Stimulated activated naive B cell treated with anti-CD40 and anti-IgM and Interleukin-4, amounts not matched to agents 10 μg/mL and 1 μg/mL and 100 μg/mL, for 72 hours (primary cell): Measurements from ENCODE around the gene OR8S1.
A peak's percentile ranks its signal among the peaks of the same experiment; 100 is the strongest.
"Not testable (repeated sequence)": the region's sequence is repeated elsewhere in the genome, so short reads cannot be mapped to it uniquely, and the experiment has no call there.

Experiments used
- ATAC-seq, 2 donors: fragments of 150-1000 bp; cut with Tn5 transposase; replicated peaks; 2 replicates each; pipeline ENCODE4 v1.10.0; 2021; ENCODE audit warnings: moderate library complexity in 1 of 2
- DNase-seq: peaks from one replicate; pipeline ENCODE4 v3.0.0; 2021
- H3K27ac Mint-ChIP-seq: one replicate; pipeline ENCODE4 v1.8.0; 2022; ENCODE audit warnings: mild to moderate bottlenecking, mixed read lengths
- H3K27me3 Mint-ChIP-seq, 2 donors: one replicate each; pipeline ENCODE4 v1.8.0; 2022; ENCODE audit warnings: mixed read lengths in 2 of 2
- H3K36me3 Mint-ChIP-seq, 2 donors: one replicate each; pipeline ENCODE4 v1.8.0; 2022; ENCODE audit warnings: mixed read lengths in 2 of 2, mild to moderate bottlenecking in 1 of 2
- H3K4me1 Mint-ChIP-seq, 2 donors: one replicate each; pipeline ENCODE4 v1.8.0; 2022; ENCODE audit warnings: mixed read lengths in 2 of 2, mild to moderate bottlenecking in 1 of 2
- H3K4me3 Mint-ChIP-seq, 2 donors: one replicate each; pipeline ENCODE4 v1.8.0; 2022; ENCODE audit warnings: mild to moderate bottlenecking in 2 of 2, mixed read lengths in 2 of 2, moderate library complexity in 1 of 2
- H3K9me3 Mint-ChIP-seq, 2 donors: one replicate each; pipeline ENCODE4 v1.8.0; 2022; ENCODE audit warnings: mixed read lengths in 2 of 2, mild to moderate bottlenecking in 1 of 2

Gene OR8S1, protein sequence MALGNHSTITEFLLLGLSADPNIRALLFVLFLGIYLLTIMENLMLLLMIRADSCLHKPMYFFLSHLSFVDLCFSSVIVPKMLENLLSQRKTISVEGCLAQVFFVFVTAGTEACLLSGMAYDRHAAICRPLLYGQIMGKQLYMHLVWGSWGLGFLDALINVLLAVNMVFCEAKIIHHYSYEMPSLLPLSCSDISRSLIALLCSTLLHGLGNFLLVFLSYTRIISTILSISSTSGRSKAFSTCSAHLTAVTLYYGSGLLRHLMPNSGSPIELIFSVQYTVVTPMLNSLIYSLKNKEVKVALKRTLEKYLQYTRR

DNA sequence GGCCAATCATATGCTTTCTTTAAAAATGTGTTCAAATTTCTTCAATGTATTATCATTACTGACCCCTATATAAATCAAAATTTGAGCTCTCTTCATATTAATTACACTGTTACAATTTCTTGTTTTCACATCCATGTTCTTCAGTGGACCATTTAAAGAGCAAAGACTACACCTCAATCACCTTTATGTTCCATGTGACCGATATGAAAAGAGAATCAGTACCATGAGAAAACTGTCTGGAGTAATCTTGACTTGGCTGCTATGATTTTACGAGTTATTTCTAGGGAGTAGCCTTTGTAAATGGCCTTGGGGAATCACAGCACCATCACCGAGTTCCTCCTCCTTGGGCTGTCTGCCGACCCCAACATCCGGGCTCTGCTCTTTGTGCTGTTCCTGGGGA, at the start of gene OR8S1:
Gene OR8S1 (plus strand): TSS at position 301 of the 400 bp plus-strand sequence. CDS start 0 bp downstream, at position 301.
- Mint-ChIP-seq H3K4me3 (no peak within 1 kb of the TSS), H3K27ac (no peak within 1 kb of the TSS), H3K4me1 (no peaks in the 10 kb centered on the region), H3K9me3 (no peaks in the 10 kb centered on the region), H3K27me3 (peaks cover 13 to 21% of the 10 kb centered on the region in 2 donors), H3K36me3 (no peaks in the 10 kb centered on the region)
- no peak for DNase-seq
- ATAC-seq, result no peak

DNA sequence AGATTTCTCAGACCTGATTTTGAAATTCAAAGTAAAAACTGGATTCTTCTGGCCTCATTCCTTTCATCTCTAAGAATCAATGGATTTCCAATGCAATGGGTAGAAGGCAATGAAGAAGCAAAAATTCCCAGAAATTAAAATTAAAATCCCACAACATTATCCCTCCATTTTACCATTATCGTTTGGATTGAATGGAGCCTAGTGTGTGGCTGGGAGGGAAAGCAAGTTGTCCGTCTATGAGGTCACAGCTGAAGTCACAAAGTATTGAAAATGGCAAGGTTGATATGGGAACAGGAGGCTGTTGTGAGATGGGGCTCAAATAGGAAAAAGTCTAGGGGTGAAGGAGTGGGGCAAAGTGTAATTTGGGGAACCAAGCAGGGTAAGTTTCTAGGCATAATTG, 43.2 kb upstream of the OR8S1 start, which contains the start of gene C12orf54:
Gene C12orf54 (plus strand): TSS at position 301 of the 400 bp plus-strand sequence. CDS start 799 bp downstream, outside the sequence.
- peaks cover 17 to 26% of the 10 kb centered on the region in 2 donors for H3K27me3 Mint-ChIP-seq
- no peak for DNase-seq
- H3K4me1 Mint-ChIP-seq, result no peaks in the 10 kb centered on the region
- no peak within 1 kb of the TSS for H3K27ac Mint-ChIP-seq
- H3K36me3 Mint-ChIP-seq, result no peaks in the 10 kb centered on the region
- no peak within 1 kb of the TSS for H3K4me3 Mint-ChIP-seq
- H3K9me3 Mint-ChIP-seq, result peaks cover 0 to 3% of the 10 kb centered on the region in 2 donors
- ATAC-seq, result no peak

DNA sequence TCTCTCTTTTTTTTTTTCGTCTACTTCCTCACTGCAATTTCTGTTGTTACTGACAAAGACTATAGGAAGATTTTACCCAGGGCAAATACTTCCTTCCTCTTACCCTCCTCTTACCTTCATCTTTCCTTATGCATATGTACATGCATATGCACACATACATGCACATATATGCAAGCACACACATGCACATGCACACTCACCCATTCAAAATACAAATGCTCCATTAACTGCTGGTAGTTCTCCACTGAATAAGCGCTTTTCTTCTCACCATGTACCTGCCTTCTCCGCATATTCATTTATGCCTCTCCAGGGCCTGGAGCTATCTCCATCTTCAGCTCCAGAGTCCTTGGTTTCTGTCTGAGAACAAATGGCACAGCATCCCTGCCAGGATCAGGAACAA, 42.5 kb upstream of the OR8S1 start:
- ATAC-seq (no peak), DNase-seq (no peak)
- H3K27me3 Mint-ChIP-seq, result peaks cover 17 to 19% of the 10 kb centered on the region in 2 donors
- H3K9me3 Mint-ChIP-seq, result peaks cover 0 to 3% of the 10 kb centered on the region in 2 donors
- H3K4me1 Mint-ChIP-seq, result no peaks in the 10 kb centered on the region
- H3K4me3 Mint-ChIP-seq, result no peak overlapping the region
- no peaks in the 10 kb centered on the region for H3K36me3 Mint-ChIP-seq
- H3K27ac Mint-ChIP-seq, result no peak overlapping the region

DNA sequence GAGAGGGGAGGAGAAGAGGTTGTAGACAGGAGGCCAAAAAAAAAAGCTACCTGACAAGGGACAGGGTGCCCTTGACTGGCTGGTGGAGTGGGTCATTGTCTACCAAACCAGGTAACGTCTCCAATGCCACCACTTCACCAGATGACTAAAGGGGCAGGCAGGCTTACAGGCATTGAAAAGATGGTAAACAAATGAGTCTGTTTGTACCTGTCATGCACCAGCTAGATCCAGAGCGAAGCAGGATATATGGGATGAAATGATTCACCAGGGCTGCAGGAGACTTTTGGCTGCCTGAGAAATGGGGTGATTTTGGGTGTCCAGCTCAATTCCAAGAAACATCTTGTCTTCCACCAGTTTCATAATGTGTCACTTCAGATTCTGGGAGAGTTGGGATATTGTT, 39.2 kb upstream of the OR8S1 start:
- no peak overlapping the region for H3K27ac Mint-ChIP-seq
- H3K4me3 Mint-ChIP-seq, result no peak overlapping the region
- no peaks in the 10 kb centered on the region for H3K4me1 Mint-ChIP-seq
- H3K9me3 Mint-ChIP-seq, result no peaks in the 10 kb centered on the region
- no peaks in the 10 kb centered on the region for H3K36me3 Mint-ChIP-seq
- ATAC-seq, result no peak
- peaks cover 14 to 27% of the 10 kb centered on the region in 2 donors for H3K27me3 Mint-ChIP-seq
- no peak for DNase-seq

DNA sequence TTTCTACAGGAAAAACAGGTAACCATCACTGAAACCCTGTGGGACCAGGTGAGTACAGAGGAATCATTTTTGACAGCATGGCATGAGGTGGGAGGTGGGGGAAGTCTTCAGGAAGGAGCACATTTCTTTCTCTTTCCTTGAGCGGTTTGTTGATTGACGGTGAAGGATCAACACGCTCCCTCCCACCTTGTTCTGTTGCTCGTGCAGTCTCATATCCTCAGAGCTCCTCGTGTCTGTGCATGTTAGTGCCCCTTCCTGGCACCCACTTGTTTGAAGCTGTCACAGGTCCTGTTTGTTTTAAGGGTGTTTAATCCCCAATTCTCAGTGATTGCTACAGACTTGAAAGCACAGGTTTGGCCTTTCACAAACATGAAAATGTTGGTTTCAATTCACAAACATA, 38.8 kb upstream of the OR8S1 start:
- no peak overlapping the region for H3K4me3 Mint-ChIP-seq
- no peaks in the 10 kb centered on the region for H3K4me1 Mint-ChIP-seq
- no peak overlapping the region for H3K27ac Mint-ChIP-seq
- ATAC-seq (no peak), DNase-seq (no peak)
- H3K27me3 Mint-ChIP-seq, result peaks cover 14 to 31% of the 10 kb centered on the region in 2 donors
- H3K36me3 Mint-ChIP-seq, result no peaks in the 10 kb centered on the region
- no peaks in the 10 kb centered on the region for H3K9me3 Mint-ChIP-seq

DNA sequence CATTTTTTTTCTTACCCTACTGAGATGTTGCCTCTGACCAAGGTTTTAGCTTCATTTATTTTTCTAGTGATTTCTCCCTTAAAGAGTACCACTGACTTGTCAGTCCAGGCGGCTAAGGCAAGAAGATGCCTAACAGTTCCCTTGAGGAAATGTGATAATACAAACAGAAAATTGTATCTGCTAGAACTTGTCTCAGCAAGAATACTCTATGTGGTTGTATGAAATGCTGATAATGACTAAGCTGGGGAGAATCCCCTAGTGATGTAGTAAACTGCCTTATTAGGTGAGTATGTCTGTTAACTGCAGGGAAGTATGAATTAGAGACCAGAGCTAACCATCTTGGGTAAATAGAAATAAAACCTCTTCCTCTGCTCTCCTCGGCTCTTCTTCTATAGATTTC, 36.4 kb upstream of the OR8S1 start:
- peaks cover 18 to 33% of the 10 kb centered on the region in 2 donors for H3K27me3 Mint-ChIP-seq
- no peak overlapping the region for H3K27ac Mint-ChIP-seq
- H3K36me3 Mint-ChIP-seq, result no peaks in the 10 kb centered on the region
- no peak overlapping the region for H3K4me3 Mint-ChIP-seq
- DNase-seq, result no peak
- ATAC-seq, result peak; percentile 68 to 81
- no peaks in the 10 kb centered on the region for H3K4me1 Mint-ChIP-seq
- no peaks in the 10 kb centered on the region for H3K9me3 Mint-ChIP-seq

DNA sequence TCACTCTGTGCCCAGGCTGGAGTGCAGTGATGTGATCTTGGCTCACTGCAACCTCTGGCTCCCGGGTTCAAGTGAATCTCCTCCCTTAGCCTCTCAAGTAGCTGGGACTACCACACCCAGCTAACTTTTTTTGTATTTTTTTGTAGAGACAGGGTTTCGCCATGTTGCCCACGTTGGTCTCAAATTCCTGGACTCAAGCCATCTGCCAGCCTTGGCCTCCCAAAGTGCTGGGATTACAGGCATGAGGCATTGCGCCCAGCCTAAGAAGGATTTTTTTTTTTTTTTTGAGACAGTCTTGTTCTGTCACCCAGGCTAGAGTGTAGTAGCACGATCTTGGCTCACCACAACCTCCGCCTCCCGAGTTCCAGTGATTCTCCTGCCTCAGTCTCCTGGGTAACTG, 36.0 kb upstream of the OR8S1 start:
- not testable (repeated sequence) for H3K36me3 Mint-ChIP-seq, H3K4me3 Mint-ChIP-seq, H3K9me3 Mint-ChIP-seq, H3K4me1 Mint-ChIP-seq, H3K27ac Mint-ChIP-seq, ATAC-seq, DNase-seq
- H3K27me3 Mint-ChIP-seq, result peaks cover 18 to 33% of the 10 kb centered on the region in 2 donors

DNA sequence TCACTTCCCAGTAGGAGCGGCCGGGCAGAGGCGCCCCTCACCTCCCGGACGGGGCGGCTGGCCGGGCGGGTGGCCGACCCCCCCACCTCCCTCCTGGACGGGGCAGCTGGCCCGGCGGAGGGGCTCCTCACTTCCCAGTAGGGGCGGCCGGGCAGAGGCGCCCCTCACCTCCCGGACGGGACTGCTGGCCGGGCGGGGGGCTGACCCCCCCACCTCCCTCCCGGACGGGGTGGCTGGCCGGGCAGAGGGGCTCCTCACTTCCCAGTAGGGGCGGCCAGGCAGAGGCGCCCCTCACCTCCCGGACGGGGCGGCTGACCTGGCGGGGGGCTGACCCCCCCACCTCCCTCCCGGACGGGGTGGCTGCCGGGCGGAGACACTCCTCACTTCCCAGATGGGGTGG, 25.2 kb upstream of the OR8S1 start:
- ATAC-seq, H3K27ac Mint-ChIP-seq, H3K36me3 Mint-ChIP-seq, H3K9me3 Mint-ChIP-seq, DNase-seq, H3K27me3 Mint-ChIP-seq, H3K4me1 Mint-ChIP-seq, H3K4me3 Mint-ChIP-seq: not testable (repeated sequence)

DNA sequence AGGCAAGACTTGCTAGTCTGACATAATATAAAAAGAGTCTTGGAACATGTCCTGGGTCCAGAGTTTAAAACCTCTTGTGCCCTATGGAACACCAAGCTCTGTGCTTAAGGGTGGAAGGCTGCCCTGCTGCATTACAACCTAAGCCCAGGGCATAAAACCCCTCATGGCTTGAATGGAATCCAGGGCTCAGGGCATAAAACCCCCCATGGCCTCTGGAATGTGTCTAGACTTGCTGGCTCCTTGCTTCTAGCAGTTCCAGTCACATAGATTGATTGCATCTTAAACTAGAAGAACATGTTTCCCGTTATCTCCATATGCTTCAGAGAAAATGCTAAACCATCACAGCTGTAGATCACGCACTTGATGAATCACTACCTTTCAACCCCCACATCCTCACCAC, 18.6 kb upstream of the OR8S1 start:
- not testable (repeated sequence) for H3K36me3 Mint-ChIP-seq, H3K4me3 Mint-ChIP-seq, DNase-seq, H3K9me3 Mint-ChIP-seq, H3K4me1 Mint-ChIP-seq, H3K27ac Mint-ChIP-seq, ATAC-seq
- H3K27me3 Mint-ChIP-seq, result peaks cover 7 to 12% of the 10 kb centered on the region in 2 donors

DNA sequence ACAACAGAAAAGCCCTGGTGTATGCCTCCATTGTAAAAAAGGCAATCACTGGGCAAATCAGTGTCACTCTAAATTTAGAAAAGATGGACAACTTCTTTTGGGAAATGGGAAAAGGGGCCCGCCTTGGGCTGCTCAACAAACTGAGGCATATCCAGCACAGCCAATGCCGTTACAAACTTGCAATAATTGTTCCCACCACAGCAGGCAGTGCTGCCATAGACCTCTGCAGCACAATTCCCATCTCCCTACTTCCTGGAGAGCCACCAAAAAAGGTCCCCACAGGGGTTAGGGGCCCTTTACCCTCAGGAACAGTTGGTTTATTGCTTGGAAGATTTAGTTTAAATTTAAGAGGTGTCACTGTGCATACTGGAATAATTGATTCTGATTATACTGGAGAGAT, 16.4 kb upstream of the OR8S1 start:
- ATAC-seq (no peak), DNase-seq (no peak)
- Mint-ChIP-seq H3K9me3 (peaks cover under 1 to 10% of the 10 kb centered on the region in 2 donors), H3K36me3 (no peaks in the 10 kb centered on the region), H3K27me3 (peaks cover 7 to 12% of the 10 kb centered on the region in 2 donors), H3K27ac (no peak overlapping the region), H3K4me3 (no peak overlapping the region), H3K4me1 (peaks cover 4 to 6% of the 10 kb centered on the region in 2 donors)

DNA sequence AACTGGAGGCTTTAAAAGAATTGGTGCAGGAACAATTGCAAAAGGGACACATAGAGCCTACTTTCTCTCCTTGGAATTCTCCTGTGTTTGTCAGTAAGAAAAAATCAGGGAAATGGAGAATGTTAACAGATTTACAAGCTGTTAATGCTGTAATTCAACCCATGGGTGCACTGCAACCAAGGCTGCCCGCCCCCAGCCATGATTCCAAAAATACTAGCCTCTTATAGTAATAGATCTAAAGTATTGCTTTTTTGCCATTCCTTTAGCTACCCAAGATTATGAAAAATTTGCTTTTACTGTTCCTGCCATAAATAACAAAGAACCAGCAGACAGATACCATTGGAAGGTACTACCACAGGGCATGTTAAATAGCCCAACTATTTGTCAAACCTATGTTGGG, 15.3 kb upstream of the OR8S1 start:
- Mint-ChIP-seq H3K27ac (no peak overlapping the region), H3K9me3 (peaks cover 9 to 17% of the 10 kb centered on the region in 2 donors), H3K27me3 (peaks cover 11 to 12% of the 10 kb centered on the region in 2 donors), H3K36me3 (peaks cover 0 to 4% of the 10 kb centered on the region in 2 donors), H3K4me1 (peaks cover 4 to 6% of the 10 kb centered on the region in 2 donors), H3K4me3 (no peak overlapping the region)
- ATAC-seq, result no peak
- no peak for DNase-seq

DNA sequence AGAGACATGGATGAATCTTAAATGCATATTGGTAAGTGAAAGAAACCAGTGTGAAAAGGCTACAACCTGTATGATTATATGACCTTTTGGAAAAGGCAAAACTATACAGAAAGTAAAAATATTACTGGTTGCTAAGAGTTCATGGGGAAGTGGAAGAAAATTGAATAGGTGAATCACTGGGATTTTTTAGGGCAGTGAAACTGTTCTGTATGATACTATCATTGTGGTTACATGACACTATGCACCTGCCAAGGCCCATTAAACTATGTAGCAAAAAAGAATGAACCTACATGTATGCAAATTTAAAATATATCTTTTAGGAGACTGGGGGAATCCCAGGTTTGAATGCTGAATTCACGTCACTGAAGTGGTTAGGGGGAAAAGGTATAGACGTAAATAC, 12.6 kb upstream of the OR8S1 start:
- DNase-seq, result peak; percentile 15
- H3K4me1 Mint-ChIP-seq, result peaks cover 4 to 6% of the 10 kb centered on the region in 2 donors
- H3K36me3 Mint-ChIP-seq, result peaks cover 0 to 4% of the 10 kb centered on the region in 2 donors
- ATAC-seq, result peak; percentile 98 to 99
- no peak overlapping the region for H3K4me3 Mint-ChIP-seq
- peaks cover 10 to 15% of the 10 kb centered on the region in 2 donors for H3K9me3 Mint-ChIP-seq
- peaks cover 4 to 6% of the 10 kb centered on the region in 2 donors for H3K27me3 Mint-ChIP-seq
- H3K27ac Mint-ChIP-seq, result peak overlapping the region; percentile 63

DNA sequence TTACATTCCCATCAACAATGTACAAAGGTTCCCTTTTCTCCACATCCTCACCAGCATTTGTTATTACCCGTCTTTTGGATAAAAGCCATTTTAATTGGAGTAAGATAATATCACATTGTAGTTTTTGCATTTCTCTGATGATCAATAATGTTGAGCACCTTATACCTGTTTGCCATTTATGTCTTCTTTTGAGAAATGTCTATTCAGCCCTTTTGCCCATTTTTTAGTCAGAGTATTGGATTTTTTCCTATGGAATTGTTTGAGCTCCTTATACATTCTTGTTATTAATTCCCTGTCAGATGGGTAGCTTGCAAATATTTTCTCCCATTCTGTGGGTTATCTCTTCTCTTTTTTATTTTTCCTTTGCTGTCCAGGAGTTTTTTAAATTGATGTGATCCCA, 10.7 kb upstream of the OR8S1 start:
- Mint-ChIP-seq H3K4me1 (peaks cover 4 to 6% of the 10 kb centered on the region in 2 donors), H3K4me3 (no peak overlapping the region), H3K9me3 (peaks cover 10 to 15% of the 10 kb centered on the region in 2 donors), H3K27me3 (peaks cover 6 to 9% of the 10 kb centered on the region in 2 donors), H3K27ac (no peak overlapping the region), H3K36me3 (peaks cover 0 to 4% of the 10 kb centered on the region in 2 donors)
- DNase-seq (no peak), ATAC-seq (no peak)

DNA sequence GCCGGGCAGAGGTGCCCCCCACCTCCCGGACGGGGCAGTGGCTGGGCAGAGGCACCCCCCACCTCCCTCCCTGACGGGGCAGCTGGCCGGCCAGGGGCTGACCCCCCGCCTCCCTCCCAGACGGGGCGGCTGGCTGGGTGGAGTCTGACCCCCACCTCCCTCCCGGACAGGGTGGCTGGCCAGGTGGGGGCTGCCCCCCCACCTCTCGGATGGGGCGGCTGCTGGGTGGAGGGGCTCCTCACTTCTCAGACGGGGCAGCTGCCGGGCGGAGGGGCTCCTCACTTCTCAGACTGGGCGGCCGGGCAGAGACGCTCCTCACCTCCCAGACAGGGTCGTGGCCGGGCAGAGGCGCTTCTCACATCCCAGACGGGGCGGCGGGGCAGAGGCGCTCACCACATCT, 5.1 kb upstream of the OR8S1 start:
- not testable (repeated sequence) for H3K4me1 Mint-ChIP-seq, H3K4me3 Mint-ChIP-seq, H3K36me3 Mint-ChIP-seq, H3K9me3 Mint-ChIP-seq, H3K27ac Mint-ChIP-seq, H3K27me3 Mint-ChIP-seq, ATAC-seq, DNase-seq

DNA sequence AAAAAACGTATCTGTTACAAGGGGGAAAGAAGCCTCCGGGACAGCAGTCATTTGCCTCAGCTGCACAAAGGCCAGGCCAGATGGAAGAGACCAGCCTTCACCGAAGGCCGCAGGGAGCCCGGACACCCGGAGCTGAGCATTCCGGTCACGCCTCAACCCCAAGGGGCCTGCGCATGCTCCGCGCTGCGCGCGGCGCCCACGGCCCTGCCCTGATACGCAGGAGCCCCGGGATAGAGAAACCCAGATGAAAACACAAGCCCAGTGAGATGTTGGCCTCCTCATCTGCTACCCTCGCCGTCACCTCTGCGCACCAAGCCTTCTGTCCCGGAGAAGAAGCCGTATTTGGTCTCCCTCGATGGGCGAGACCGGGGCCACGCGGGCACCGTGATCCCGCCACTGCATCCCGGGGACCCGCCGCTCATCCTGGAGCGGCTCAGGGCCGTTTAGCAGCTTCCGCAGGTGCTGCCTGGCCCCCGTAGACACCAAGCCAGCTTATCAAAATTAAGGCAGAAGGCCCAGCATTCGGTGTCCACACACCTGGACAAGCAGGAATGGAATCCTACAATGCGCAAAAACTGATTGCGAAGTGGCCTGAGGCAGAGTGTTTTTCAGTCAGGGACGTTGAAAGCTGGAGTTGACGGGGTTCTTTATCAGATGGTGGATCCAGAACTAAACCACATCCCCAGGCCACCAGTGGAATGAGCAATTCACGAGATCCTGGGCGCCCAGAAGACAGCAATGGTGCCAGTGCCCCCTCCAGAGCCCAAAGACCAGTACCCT, 2.6 kb downstream of the OR8S1 start:
- ATAC-seq (no peak), DNase-seq (no peak)
- no peaks in the 10 kb centered on the region for H3K9me3 Mint-ChIP-seq
- H3K27me3 Mint-ChIP-seq, result peaks cover 26 to 28% of the 10 kb centered on the region in 2 donors
- H3K36me3 Mint-ChIP-seq, result no peaks in the 10 kb centered on the region
- no peaks in the 10 kb centered on the region for H3K4me1 Mint-ChIP-seq
- H3K4me3 Mint-ChIP-seq, result no peak overlapping the region
- no peak overlapping the region for H3K27ac Mint-ChIP-seq
